Measurements from ENCODE around the gene FSTL4.
"Not testable (repeated sequence)": the region's sequence is repeated elsewhere in the genome, so short reads cannot be mapped to it uniquely, and the experiment has no call there.

Gene FSTL4

GRCh38 chr5:133222040-133222439, 390.3 kb downstream of the FSTL4 start:
- no peak overlapping the region for H3K4me3 ChIP-seq (ENCODE audit: extremely low read depth, insufficient read depth, low read length, poor library complexity, severe bottlenecking)
- H3K27ac ChIP-seq (ENCODE audit: low read depth, low read length, severe bottlenecking): no peak overlapping the region
- peaks cover 7% of the 10 kb centered on the region for H3K4me1 ChIP-seq (ENCODE audit: control insufficient read depth, insufficient read depth, low read length, poor library complexity, severe bottlenecking)
- no peaks in the 10 kb centered on the region for H3K36me3 ChIP-seq (ENCODE audit: control insufficient read depth, insufficient read depth, low read length)
- 93 to 95% methylated on average over 5 to 6 of the region's 6 CpGs for WGBS, 2 experiments (ENCODE audit: insufficient coverage in 2 of 2)
- H3K9me3 ChIP-seq (ENCODE audit: control insufficient read depth, low read length): no peaks in the 10 kb centered on the region

GRCh38 chr5:133220851-133221674, 391.3 kb downstream of the FSTL4 start:
- H3K4me1 ChIP-seq (ENCODE audit: control insufficient read depth, insufficient read depth, low read length, poor library complexity, severe bottlenecking): peaks cover 7% of the 10 kb centered on the region
- no peaks in the 10 kb centered on the region for H3K36me3 ChIP-seq (ENCODE audit: control insufficient read depth, insufficient read depth, low read length)
- H3K9me3 ChIP-seq (ENCODE audit: control insufficient read depth, low read length): no peaks in the 10 kb centered on the region
- 89 to 91% methylated on average over 5 to 7 of the region's 12 CpGs for WGBS, 2 experiments (ENCODE audit: insufficient coverage in 2 of 2)
- no peak overlapping the region for H3K4me3 ChIP-seq (ENCODE audit: extremely low read depth, insufficient read depth, low read length, poor library complexity, severe bottlenecking)
- H3K27ac ChIP-seq (ENCODE audit: low read depth, low read length, severe bottlenecking): no peak overlapping the region

- Histone ChIP-seq H3K9me3 (ENCODE audit: control insufficient read depth, low read length) (no peaks in the 10 kb centered on the region), H3K4me1 (ENCODE audit: control insufficient read depth, insufficient read depth, low read length, poor library complexity, severe bottlenecking) (peaks cover 7% of the 10 kb centered on the region), H3K27ac (ENCODE audit: low read depth, low read length, severe bottlenecking) (no peak overlapping the region), H3K36me3 (ENCODE audit: control insufficient read depth, insufficient read depth, low read length) (no peaks in the 10 kb centered on the region), H3K4me3 (ENCODE audit: extremely low read depth, insufficient read depth, low read length, poor library complexity, severe bottlenecking) (no peak overlapping the region)
- WGBS, 2 experiments (ENCODE audit: insufficient coverage in 2 of 2): 89 to 100% methylated on average over 2 to 4 of the region's 4 CpGs
Observed at GRCh38 chr5:133219296-133219695, 393.0 kb downstream of the FSTL4 start.

GRCh38 chr5:133216138-133216537, 396.2 kb downstream of the FSTL4 start:
- not testable (repeated sequence) for H3K36me3 ChIP-seq (ENCODE audit: control insufficient read depth, insufficient read depth, low read length); H3K4me3 ChIP-seq (ENCODE audit: extremely low read depth, insufficient read depth, low read length, poor library complexity, severe bottlenecking); H3K4me1 ChIP-seq (ENCODE audit: control insufficient read depth, insufficient read depth, low read length, poor library complexity, severe bottlenecking); H3K9me3 ChIP-seq (ENCODE audit: control insufficient read depth, low read length); H3K27ac ChIP-seq (ENCODE audit: low read depth, low read length, severe bottlenecking)
- WGBS, 2 experiments (ENCODE audit: insufficient coverage in 2 of 2): 76 to 93% methylated on average over 6 of the region's 7 CpGs

- no peaks in the 10 kb centered on the region for H3K9me3 ChIP-seq (ENCODE audit: control insufficient read depth, low read length)
- no peak overlapping the region for H3K4me3 ChIP-seq (ENCODE audit: extremely low read depth, insufficient read depth, low read length, poor library complexity, severe bottlenecking)
- no peak overlapping the region for H3K27ac ChIP-seq (ENCODE audit: low read depth, low read length, severe bottlenecking)
- H3K4me1 ChIP-seq (ENCODE audit: control insufficient read depth, insufficient read depth, low read length, poor library complexity, severe bottlenecking): no peaks in the 10 kb centered on the region
- 88% methylated on average over 2 of the region's 2 CpGs; no CpG with 5 or more reads in 1 of the 2 experiments for WGBS, 2 experiments (ENCODE audit: insufficient coverage in 2 of 2)
- H3K36me3 ChIP-seq (ENCODE audit: control insufficient read depth, insufficient read depth, low read length): no peaks in the 10 kb centered on the region
Observed at GRCh38 chr5:133214153-133214820, 398.1 kb downstream of the FSTL4 start.

DNA sequence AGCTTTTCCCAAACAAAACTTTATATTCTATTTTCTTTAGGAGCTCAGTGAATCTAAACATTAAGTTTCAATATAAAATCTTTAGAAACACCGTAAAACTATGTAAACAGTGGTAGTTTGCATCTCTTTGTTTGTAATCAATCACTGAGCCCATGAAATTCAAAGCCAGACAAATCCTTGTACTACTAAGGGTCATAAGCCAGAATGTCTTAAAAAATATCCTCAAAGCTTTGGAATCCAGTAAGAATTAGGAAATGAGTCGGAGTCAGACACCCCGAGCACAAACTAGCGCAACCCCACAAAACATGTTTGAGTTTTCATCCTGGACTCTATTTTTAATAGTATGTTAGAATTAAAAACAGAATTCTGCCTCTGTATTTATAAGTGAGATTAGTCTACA, 406.7 kb downstream of the FSTL4 start:
- Histone ChIP-seq H3K27ac (ENCODE audit: low read depth, low read length, severe bottlenecking) (no peak overlapping the region), H3K9me3 (ENCODE audit: control insufficient read depth, low read length) (peaks cover 3% of the 10 kb centered on the region), H3K4me1 (ENCODE audit: control insufficient read depth, insufficient read depth, low read length, poor library complexity, severe bottlenecking) (peaks cover 7% of the 10 kb centered on the region), H3K36me3 (ENCODE audit: control insufficient read depth, insufficient read depth, low read length) (no peaks in the 10 kb centered on the region), H3K4me3 (ENCODE audit: extremely low read depth, insufficient read depth, low read length, poor library complexity, severe bottlenecking) (no peak overlapping the region)
- WGBS, 2 experiments (ENCODE audit: insufficient coverage in 2 of 2): no CpG with 5 or more reads among the region's 4 CpGs

- H3K9me3 ChIP-seq (ENCODE audit: control insufficient read depth, low read length): peaks cover 3% of the 10 kb centered on the region
- H3K36me3 ChIP-seq (ENCODE audit: control insufficient read depth, insufficient read depth, low read length): no peaks in the 10 kb centered on the region
- peaks cover 7% of the 10 kb centered on the region for H3K4me1 ChIP-seq (ENCODE audit: control insufficient read depth, insufficient read depth, low read length, poor library complexity, severe bottlenecking)
- WGBS, 2 experiments (ENCODE audit: insufficient coverage in 2 of 2): 88% methylated on average over 1 of the region's 4 CpGs; no CpG with 5 or more reads in 1 of the 2 experiments
- H3K4me3 ChIP-seq (ENCODE audit: extremely low read depth, insufficient read depth, low read length, poor library complexity, severe bottlenecking): no peak overlapping the region
- no peak overlapping the region for H3K27ac ChIP-seq (ENCODE audit: low read depth, low read length, severe bottlenecking)
Observed at GRCh38 chr5:133205204-133205603, 407.1 kb downstream of the FSTL4 start.

GRCh38 chr5:133203317-133204305, 408.7 kb downstream of the FSTL4 start:
- WGBS, 2 experiments (ENCODE audit: insufficient coverage in 2 of 2): 90% methylated on average over 7 to 9 of the region's 9 CpGs
- Histone ChIP-seq H3K36me3 (ENCODE audit: control insufficient read depth, insufficient read depth, low read length) (no peaks in the 10 kb centered on the region), H3K4me1 (ENCODE audit: control insufficient read depth, insufficient read depth, low read length, poor library complexity, severe bottlenecking) (peaks cover 7% of the 10 kb centered on the region), H3K4me3 (ENCODE audit: extremely low read depth, insufficient read depth, low read length, poor library complexity, severe bottlenecking) (no peak overlapping the region), H3K9me3 (ENCODE audit: control insufficient read depth, low read length) (peaks cover 3% of the 10 kb centered on the region), H3K27ac (ENCODE audit: low read depth, low read length, severe bottlenecking) (no peak overlapping the region)

DNA sequence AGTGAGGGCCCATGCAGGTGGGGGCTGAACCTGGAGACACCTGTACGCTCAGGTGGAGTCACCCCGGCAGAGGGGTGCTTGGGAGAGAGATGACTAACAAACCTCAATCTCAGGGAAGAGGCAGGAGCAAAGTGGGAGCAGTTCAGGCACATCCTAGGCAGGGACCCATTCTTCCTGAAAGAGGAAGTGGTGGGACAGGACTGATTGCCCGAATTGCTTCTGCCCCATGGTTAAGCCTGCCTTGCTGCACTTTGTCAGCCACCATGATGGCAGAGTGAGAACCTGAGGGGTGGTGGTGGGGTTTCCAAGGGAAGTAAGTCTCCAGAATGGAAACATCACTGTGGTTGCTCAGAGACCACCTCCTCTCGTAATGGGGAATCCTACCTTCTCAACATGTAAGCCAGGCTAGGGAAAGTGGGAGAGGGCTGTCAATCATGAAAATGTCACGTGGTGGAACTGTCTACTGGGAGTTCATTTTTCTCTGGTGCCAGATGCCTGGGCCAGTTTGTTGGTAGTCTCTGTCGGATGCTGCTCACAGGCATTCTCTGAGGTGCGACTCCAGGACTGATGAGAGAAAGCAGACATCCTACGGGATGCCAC, 410.2 kb downstream of the FSTL4 start:
- Histone ChIP-seq H3K4me1 (ENCODE audit: control insufficient read depth, insufficient read depth, low read length, poor library complexity, severe bottlenecking) (peaks cover 7% of the 10 kb centered on the region), H3K4me3 (ENCODE audit: extremely low read depth, insufficient read depth, low read length, poor library complexity, severe bottlenecking) (no peak overlapping the region), H3K36me3 (ENCODE audit: control insufficient read depth, insufficient read depth, low read length) (no peaks in the 10 kb centered on the region), H3K27ac (ENCODE audit: low read depth, low read length, severe bottlenecking) (no peak overlapping the region), H3K9me3 (ENCODE audit: control insufficient read depth, low read length) (peaks cover 3% of the 10 kb centered on the region)
- WGBS, 2 experiments (ENCODE audit: insufficient coverage in 2 of 2): 97 to 100% methylated on average over 4 to 8 of the region's 8 CpGs

- Histone ChIP-seq H3K27ac (ENCODE audit: low read depth, low read length, severe bottlenecking) (no peak overlapping the region), H3K4me3 (ENCODE audit: extremely low read depth, insufficient read depth, low read length, poor library complexity, severe bottlenecking) (no peak overlapping the region), H3K36me3 (ENCODE audit: control insufficient read depth, insufficient read depth, low read length) (no peaks in the 10 kb centered on the region), H3K4me1 (ENCODE audit: control insufficient read depth, insufficient read depth, low read length, poor library complexity, severe bottlenecking) (peaks cover 7% of the 10 kb centered on the region), H3K9me3 (ENCODE audit: control insufficient read depth, low read length) (peaks cover 3% of the 10 kb centered on the region)
- whole genome bisulfite sequencing, 2 experiments (ENCODE audit: insufficient coverage in 2 of 2): 75 to 100% methylated on average over 1 of the region's 1 CpG
Observed at GRCh38 chr5:133201310-133201709, 411.0 kb downstream of the FSTL4 start.
